Thyroid gland (tissue), 4 donors: ENCODE data around the gene RAB3D. TPM values are rescaled to one million over a fixed set of nuclear protein-coding genes. Genes with fewer than 3 reads are reported as not detected.
"Not testable (repeated sequence)": the region's sequence is repeated elsewhere in the genome, so short reads cannot be mapped to it uniquely, and the experiment has no call there.

Source experiments
- DNase-seq, 2 donors: peaks; one replicate each; pipeline ENCODE4 v3.0.0-alpha.2; 2019
- H3K27ac ChIP-seq, 3 donors: fragments of 200-600 bp; sonication (generic); 1 replicate in 2 of 3; 2 replicates in 1 of 3; pipeline ENCODE4 v1.5.1; 2016 to 2019; ENCODE audit warnings: mild to moderate bottlenecking in 1 of 3, moderate library complexity in 1 of 3
- H3K27me3 ChIP-seq: fragments of 200-600 bp; sonication (generic); one replicate; pipeline ENCODE4 v1.5.1; 2019
- H3K36me3 ChIP-seq, 2 donors: fragments of 200-600 bp; sonication (generic); one replicate each; pipeline ENCODE4 v1.5.1; 2016 to 2019
- H3K4me1 ChIP-seq, 2 donors: fragments of 200-600 bp; sonication (generic); one replicate each; pipeline ENCODE4 v1.5.1; 2017 to 2019
- H3K4me3 ChIP-seq, 3 donors: fragments of 200-600 bp; sonication (generic); replicated peaks in 1 of 3; 1 replicate in 2 of 3; 2 replicates in 1 of 3; pipeline ENCODE4 v1.5.1; 2016; ENCODE audit warnings: mild to moderate bottlenecking in 1 of 3
- H3K9me3 ChIP-seq: fragments of 200-600 bp; sonication (generic); one replicate; pipeline ENCODE4 v1.5.1; 2017
- CTCF ChIP-seq, 6 experiments: fragments of 200-600 bp in 3 of 6; fragments of 450-650 bp in 3 of 6; sonication (generic) in 3 of 6; IDR thresholded peaks; one replicate each; pipeline ENCODE4 v1.5.1; 2016 to 2019; ENCODE audit warnings: antibody characterized with exemption in 6 of 6, mild to moderate bottlenecking in 2 of 6, inconsistent platforms in 1 of 6, moderate library complexity in 1 of 6
- POLR2A ChIP-seq, 2 donors: fragments of 450-650 bp; IDR thresholded peaks; one replicate each; pipeline ENCODE4 v1.6.1; 2017; ENCODE audit warnings: antibody characterized with exemption in 2 of 2, mild to moderate bottlenecking in 2 of 2, moderate library complexity in 1 of 2
- WGBS, 2 donors: methylation state at CpG; one replicate each; pipeline ENCODE4 v1.1.5; 2017; 5-methylcytosine and 5-hydroxymethylcytosine counted together
- intact Hi-C: fragments of 100-400 bp; cut with DNase I; formaldehyde crosslinking; loops from one replicate; pipeline ENCODE4 v1.15.1; 2023
- total RNA-seq, 4 donors: library from RNA; depleted of rRNA; stranded (reverse); fragments of >200 nt; gene quantifications; one replicate each; pipeline ENCODE4 v1.2.3, GENCODE V29; 2016

The RAB3D gene
- total RNA-seq, 4 donors from 2014 or later, result 14.8 to 30.3 (median 20.6) TPM

GRCh38 chr19:11323601-11324078 is 15.8 kb downstream of the RAB3D start:
- Histone ChIP-seq H3K27ac (peak overlapping the region; percentile 62 to 86 (median 80)), H3K4me3 (no peak overlapping the region), H3K4me1 (peaks cover 35 to 42% of the 10 kb centered on the region in 2 donors), H3K9me3 (no peaks in the 10 kb centered on the region), H3K27me3 (no peaks in the 10 kb centered on the region), H3K36me3 (peaks cover 0 to 14% of the 10 kb centered on the region in 2 donors)
- intact Hi-C loops, result no loop called here
- WGBS, 2 donors, result 65 to 76% methylated on average over 5 of the region's 5 CpGs
- TF ChIP-seq POLR2A (IDR thresholded peaks at IDR 0.05) (no peak), CTCF (IDR thresholded peaks at IDR 0.05) (no peak)
- no peak for DNase-seq

DNA sequence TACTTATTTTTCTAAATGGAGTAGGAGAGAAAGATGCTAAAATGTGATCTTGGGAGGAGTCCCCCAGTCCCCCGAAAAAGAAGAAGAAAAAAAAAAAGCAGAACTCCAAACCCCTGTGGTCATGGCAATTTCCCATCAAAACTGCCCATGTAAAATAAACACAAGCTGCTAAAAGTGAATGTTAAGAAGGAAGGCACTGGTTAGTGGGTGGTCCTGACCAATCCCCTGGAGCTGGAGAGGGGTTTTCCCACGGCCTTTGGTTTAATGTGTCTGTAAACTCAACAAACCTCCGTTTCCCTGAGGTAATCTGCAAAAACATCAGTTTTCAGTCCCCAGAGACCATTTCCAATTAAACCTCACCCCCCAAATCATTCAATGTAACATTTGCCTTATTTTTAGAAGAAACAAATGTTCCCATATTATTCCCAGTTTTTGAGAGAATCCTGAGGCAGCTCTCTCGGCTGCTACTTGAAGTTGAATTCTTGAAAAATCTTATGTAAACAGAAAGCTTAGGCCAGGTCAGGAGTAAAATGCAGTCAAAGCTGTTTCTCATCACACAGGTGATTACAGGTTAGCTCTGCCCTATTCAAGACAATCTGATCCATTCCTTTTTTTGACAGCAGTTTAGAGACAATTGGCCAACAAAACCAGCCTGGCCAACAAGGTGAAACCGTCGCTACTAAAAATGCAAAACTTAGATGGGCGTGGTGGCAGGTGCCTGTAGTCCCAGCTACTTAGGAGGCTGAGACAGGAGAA is 17.0 kb downstream of the RAB3D start:
- peak; percentile 3 to 9 for DNase-seq
- H3K4me1 ChIP-seq, result peaks cover 35 to 42% of the 10 kb centered on the region in 2 donors
- H3K4me3 ChIP-seq, result no peak overlapping the region
- H3K9me3 ChIP-seq, result no peaks in the 10 kb centered on the region
- no peaks in the 10 kb centered on the region for H3K27me3 ChIP-seq
- H3K36me3 ChIP-seq, result peaks cover 0 to 9% of the 10 kb centered on the region in 2 donors
- intact Hi-C loops, result no loop called here
- H3K27ac ChIP-seq, result peak overlapping the region; percentile 62 to 86 (median 80)
- WGBS, 2 donors, result 34 to 40% methylated on average over 7 of the region's 7 CpGs
- TF ChIP-seq CTCF (IDR thresholded peaks at IDR 0.05) (no peak), POLR2A (IDR thresholded peaks at IDR 0.05) (no peak)

DNA sequence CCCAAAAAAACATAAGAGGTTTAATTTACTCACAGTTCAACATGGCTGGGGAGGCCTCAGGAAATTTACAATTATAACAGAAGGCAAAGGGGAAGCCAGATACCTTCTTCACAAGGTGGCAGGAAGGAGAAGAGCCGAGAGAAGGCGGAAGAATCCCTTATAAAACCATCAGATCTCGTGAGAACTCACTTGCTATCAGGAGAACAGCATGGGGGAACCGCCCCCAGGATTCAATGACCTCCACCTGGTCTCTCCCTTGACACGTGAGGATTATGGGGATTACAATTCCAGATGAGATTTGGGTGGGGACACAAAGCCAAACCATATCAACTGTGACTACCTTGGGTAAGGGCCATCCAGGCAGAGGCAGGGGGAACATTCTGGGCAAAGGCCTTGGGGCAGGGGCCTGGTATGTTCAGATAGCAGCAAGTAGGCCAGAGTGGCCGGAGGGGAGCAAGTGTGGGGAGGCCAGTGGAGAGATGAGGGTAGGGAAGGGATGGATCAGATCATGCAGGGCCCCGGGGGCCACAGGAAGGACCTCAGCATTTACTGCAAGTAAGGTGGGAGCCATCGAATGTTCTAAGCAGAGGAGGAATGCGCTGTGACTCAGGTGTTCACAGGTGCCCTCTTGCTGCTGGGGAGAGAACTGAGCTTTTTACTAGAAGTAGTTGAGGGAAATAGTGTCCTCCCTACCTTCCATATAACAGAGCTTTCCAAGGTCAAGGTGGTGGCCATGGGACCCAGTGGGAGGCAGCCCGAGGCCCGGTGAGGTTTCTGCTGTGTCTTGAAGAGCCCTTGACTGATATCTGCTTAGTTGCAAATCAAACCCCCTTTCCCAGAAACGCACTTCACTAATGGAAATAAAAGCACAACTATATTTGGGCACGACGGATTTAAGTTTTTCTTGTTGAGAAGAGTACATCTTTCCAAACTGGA is 18.0 kb downstream of the RAB3D start:
- DNase-seq, result no peak
- no peaks in the 10 kb centered on the region for H3K27me3 ChIP-seq
- no peak for TF ChIP-seq CTCF (IDR thresholded peaks at IDR 0.05)
- H3K36me3 ChIP-seq, result no peaks in the 10 kb centered on the region
- peak overlapping the region; percentile 62 to 86 (median 80) for H3K27ac ChIP-seq
- H3K4me3 ChIP-seq, result no peak overlapping the region
- intact Hi-C loops, result no loop called here
- H3K9me3 ChIP-seq, result no peaks in the 10 kb centered on the region
- peaks cover 35 to 42% of the 10 kb centered on the region in 2 donors for H3K4me1 ChIP-seq
- 63 to 66% methylated on average over 14 of the region's 14 CpGs for WGBS, 2 donors

- DNase-seq, H3K36me3 ChIP-seq, H3K9me3 ChIP-seq, intact Hi-C loops, H3K27me3 ChIP-seq, H3K4me3 ChIP-seq, H3K27ac ChIP-seq: not testable (repeated sequence)
- peaks cover 35 to 42% of the 10 kb centered on the region in 2 donors for H3K4me1 ChIP-seq
- 56 to 62% methylated on average over 9 of the region's 9 CpGs for WGBS, 2 donors
Observed at GRCh38 chr19:11320278-11320995, 19.0 kb downstream of the RAB3D start.

- DNase-seq, result no peak
- no peaks in the 10 kb centered on the region for H3K27me3 ChIP-seq
- intact Hi-C loops, result no loop called here
- no peaks in the 10 kb centered on the region for H3K36me3 ChIP-seq
- H3K4me1 ChIP-seq, result no peaks in the 10 kb centered on the region
- H3K9me3 ChIP-seq, result no peaks in the 10 kb centered on the region
- TF ChIP-seq POLR2A (IDR thresholded peaks at IDR 0.05), result no peak
- no peak for TF ChIP-seq CTCF (IDR thresholded peaks at IDR 0.05)
- 80 to 81% methylated on average over 9 of the region's 9 CpGs for WGBS, 2 donors
- H3K27ac ChIP-seq, result no peak overlapping the region
- H3K4me3 ChIP-seq, result no peak overlapping the region
Observed at GRCh38 chr19:11306337-11306736, 33.1 kb downstream of the RAB3D start.
